Adipocyte (in vitro differentiated cells): ENCODE results near the gene MEPE.
A peak's percentile ranks its signal among the peaks of the same experiment; 100 is the strongest.

ENCODE experiments used
- DNase-seq: peaks from one replicate; pipeline ENCODE4 v3.0.0-alpha.2; 2015; ENCODE audit warnings: low read depth
- H3K27me3 ChIP-seq: replicated peaks from 2 replicates; pipeline ENCODE4 v1.7.0; 2013; ENCODE audit warnings: mild to moderate bottlenecking, low read length, moderate library complexity; ENCODE audit not compliant: control insufficient read depth, insufficient read depth
- H3K36me3 ChIP-seq: 2 replicates; pipeline ENCODE4 v1.7.0; 2013; ENCODE audit warnings: low read length, mild to moderate bottlenecking, moderate library complexity; ENCODE audit not compliant: control insufficient read depth, insufficient read depth, severe bottlenecking
- H3K4me1 ChIP-seq: 2 replicates; pipeline ENCODE4 v1.7.0; 2013; ENCODE audit warnings: mild to moderate bottlenecking, low read length, moderate library complexity; ENCODE audit not compliant: control insufficient read depth, insufficient read depth
- H3K4me3 ChIP-seq: 2 replicates; pipeline ENCODE4 v1.7.0; 2013; ENCODE audit warnings: mild to moderate bottlenecking, low read length, moderate library complexity
- H3K9ac ChIP-seq: 2 replicates; pipeline ENCODE4 v1.7.0; 2013; ENCODE audit warnings: mild to moderate bottlenecking, low read length, moderate library complexity
- H3K9me3 ChIP-seq: 2 replicates; pipeline ENCODE4 v1.7.0; 2013; ENCODE audit warnings: mild to moderate bottlenecking, low read length, moderate library complexity; ENCODE audit not compliant: control insufficient read depth

The MEPE gene

DNA sequence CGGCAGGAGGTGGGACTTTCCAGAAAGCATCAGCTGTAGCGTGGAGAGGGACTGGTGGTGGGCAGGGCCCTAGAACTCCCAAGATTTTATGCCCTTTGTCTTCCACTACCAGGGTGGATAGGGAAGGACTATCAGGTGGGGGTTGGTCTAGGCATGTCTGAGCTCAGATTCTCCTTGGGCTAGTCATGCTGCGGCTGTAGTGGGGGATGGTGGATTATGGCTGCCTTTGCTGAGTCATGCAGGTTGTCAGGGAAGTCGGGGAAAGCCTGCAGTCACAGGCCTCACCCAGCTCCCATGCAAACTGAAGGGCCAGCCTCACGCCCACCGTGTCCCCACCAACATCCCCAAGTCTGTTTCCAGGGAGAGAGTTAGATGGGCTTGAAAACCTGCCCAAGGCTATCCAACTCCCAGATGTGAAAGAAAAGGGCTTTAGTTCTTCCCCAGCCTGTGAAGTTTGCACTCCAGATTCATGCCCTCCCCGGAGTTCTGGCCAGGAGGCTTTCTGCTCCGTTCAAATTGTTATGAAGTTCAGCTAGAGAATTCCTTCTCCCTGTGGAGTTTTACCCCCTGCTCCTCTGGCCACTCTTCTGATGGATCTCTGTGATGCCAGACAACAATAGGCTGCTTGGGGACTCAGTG is 13.4 kb upstream of the MEPE start:
- no peaks in the 10 kb centered on the region for H3K36me3 ChIP-seq
- peak; percentile 27 for DNase-seq
- no peak overlapping the region for H3K4me3 ChIP-seq
- H3K9me3 ChIP-seq: peaks cover 12% of the 10 kb centered on the region
- no peaks in the 10 kb centered on the region for H3K27me3 ChIP-seq
- H3K9ac ChIP-seq: no peak overlapping the region
- H3K4me1 ChIP-seq: no peaks in the 10 kb centered on the region

- Histone ChIP-seq H3K36me3 (no peaks in the 10 kb centered on the region), H3K27me3 (no peaks in the 10 kb centered on the region), H3K4me1 (no peaks in the 10 kb centered on the region), H3K9me3 (no peaks in the 10 kb centered on the region), H3K4me3 (no peak overlapping the region), H3K9ac (no peak overlapping the region)
- DNase-seq: no peak
Measured at GRCh38 chr4:87823200-87823599, 9.6 kb upstream of the MEPE start.

DNA sequence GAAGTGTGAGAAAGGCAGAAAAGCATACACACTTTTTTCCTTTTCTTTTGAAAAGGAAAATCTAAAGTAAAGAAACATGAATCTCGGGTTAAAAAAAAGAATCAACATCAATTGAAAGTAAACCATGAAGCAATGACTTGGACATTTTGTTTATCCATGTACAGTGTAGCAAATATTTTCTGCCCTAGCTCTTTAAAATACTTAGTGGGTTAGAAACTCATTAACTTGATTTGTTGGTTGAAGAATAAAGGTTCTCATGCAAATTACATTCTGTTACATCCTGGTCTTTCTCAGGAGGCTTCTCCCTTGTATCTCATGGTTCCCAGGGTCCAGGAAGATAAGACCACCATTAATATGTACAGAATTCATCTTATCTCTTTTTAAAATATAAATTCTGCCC is 9.0 kb upstream of the MEPE start:
- H3K27me3 ChIP-seq: no peaks in the 10 kb centered on the region
- H3K9me3 ChIP-seq: no peaks in the 10 kb centered on the region
- no peak overlapping the region for H3K9ac ChIP-seq
- H3K4me3 ChIP-seq: no peak overlapping the region
- no peak for DNase-seq
- no peaks in the 10 kb centered on the region for H3K36me3 ChIP-seq
- no peaks in the 10 kb centered on the region for H3K4me1 ChIP-seq

DNA sequence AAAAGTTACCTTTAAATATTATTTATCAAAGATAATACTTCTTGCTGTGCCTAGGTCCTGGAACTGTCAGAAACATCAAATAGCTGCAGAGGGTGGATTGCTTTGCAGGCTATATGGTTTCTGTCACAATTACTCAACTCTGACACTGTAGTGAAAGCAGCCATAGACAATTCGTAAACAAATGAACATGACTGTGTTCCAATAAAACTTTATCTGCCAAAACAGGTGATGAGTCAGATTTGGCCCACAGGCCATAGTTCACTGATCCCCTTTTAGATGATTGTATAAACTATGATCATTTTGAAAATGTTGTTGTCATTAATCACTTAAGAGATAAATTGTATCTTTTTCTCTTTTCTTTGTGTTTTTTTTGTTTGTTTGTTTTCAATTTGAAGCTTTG is 8.4 kb upstream of the MEPE start:
- H3K4me1 ChIP-seq: no peaks in the 10 kb centered on the region
- DNase-seq: no peak
- H3K9me3 ChIP-seq: no peaks in the 10 kb centered on the region
- no peaks in the 10 kb centered on the region for H3K27me3 ChIP-seq
- no peak overlapping the region for H3K9ac ChIP-seq
- no peaks in the 10 kb centered on the region for H3K36me3 ChIP-seq
- H3K4me3 ChIP-seq: no peak overlapping the region

GRCh38 chr4:87834401-87834800 is 1.6 kb downstream of the MEPE start:
- Histone ChIP-seq H3K4me3 (no peak overlapping the region), H3K9me3 (no peaks in the 10 kb centered on the region)

GRCh38 chr4:87835197-87835596 is 2.4 kb downstream of the MEPE start:
- Histone ChIP-seq H3K9me3 (no peaks in the 10 kb centered on the region), H3K9ac (no peak overlapping the region), H3K4me3 (no peak overlapping the region), H3K36me3 (no peaks in the 10 kb centered on the region), H3K27me3 (no peaks in the 10 kb centered on the region), H3K4me1 (peaks cover 19% of the 10 kb centered on the region)
- no peak for DNase-seq

More at GRCh38 chr4:87834401-87834800, 1.6 kb downstream of the MEPE start:
- DNase-seq: no peak
- no peaks in the 10 kb centered on the region for H3K27me3 ChIP-seq
- no peak overlapping the region for H3K9ac ChIP-seq
- H3K36me3 ChIP-seq: no peaks in the 10 kb centered on the region
- H3K4me1 ChIP-seq: peaks cover 19% of the 10 kb centered on the region

DNA sequence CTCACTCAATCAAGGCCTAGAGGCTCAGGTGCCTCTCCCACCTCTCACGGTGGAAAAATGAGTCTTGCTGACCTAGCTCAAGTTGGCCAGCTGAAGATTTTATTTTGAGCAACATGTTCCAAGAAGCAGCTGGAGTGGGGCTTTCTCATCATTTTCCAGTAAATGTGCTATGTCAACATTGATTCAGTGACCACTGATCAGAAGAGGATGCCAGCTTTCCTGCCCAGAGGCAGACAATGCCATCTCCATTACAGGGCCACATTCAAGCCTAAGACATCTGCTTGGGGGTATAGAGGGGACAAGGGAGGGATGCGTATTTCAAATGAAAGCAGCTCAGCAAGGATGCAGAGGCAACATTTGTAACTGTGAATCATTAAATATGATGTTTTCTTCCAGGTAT is 3.0 kb downstream of the MEPE start:
- no peak for DNase-seq
- H3K9ac ChIP-seq: no peak overlapping the region

DNA sequence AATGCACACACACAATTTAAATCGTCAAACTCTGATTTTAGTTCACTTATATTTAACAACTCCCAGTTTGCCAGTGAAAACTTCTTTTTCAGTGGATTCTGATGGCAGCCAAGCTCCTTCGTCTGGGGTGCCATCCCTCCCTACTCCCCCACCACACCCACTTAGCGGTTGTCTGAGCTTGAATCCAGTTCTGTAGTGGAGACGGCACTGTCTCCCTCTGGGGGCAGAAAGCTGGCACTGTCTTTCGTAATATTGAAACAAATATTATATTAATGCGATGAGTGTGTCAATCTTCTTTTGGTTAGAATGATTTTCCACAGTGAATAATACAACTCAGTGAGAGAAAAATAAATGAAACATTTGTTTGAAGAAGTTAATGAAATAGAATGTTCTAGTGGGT is 5.4 kb downstream of the MEPE start:
- no peaks in the 10 kb centered on the region for H3K27me3 ChIP-seq
- peak; percentile 23 for DNase-seq

More for the DNA sequence above, 3.0 kb downstream of the MEPE start:
- H3K27me3 ChIP-seq: no peaks in the 10 kb centered on the region
- H3K36me3 ChIP-seq: no peaks in the 10 kb centered on the region
- H3K9me3 ChIP-seq: no peaks in the 10 kb centered on the region
- H3K4me3 ChIP-seq: no peak overlapping the region
- H3K4me1 ChIP-seq: peaks cover 19% of the 10 kb centered on the region

DNA sequence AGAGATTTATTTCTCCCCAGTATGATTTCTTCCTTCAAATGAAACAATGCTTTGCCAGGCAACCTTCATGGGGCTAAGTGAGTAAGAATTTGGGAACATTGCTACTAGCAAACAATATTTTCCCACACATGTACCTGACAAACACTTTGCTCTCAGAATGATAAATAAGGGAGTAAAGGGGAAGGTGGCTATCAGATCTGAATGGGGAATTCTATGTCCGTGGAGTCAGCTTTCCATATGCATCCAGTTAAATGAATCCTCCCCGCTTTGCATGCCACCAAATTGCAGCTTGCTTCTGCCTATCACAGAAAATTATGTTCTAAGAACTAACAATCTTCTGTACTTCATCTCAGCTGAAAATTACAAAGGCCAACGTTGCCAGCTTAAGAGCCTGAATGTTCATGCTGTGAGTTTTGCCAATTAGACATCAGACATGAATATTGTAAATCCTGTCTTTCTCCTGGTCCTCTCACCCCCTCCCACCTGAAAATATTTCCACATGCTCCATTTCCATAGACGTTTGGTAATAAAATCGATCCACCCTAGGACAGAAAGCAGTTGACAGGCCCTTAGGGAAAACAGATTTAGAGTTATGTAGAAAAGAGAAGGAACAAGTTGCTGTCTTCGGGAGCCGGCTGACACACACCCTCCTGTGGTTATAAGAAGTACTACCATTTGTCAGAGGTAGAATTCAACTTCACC is 6.3 kb downstream of the MEPE start:
- H3K9ac ChIP-seq: no peak overlapping the region
- DNase-seq: peak; percentile 72
- peaks cover 28% of the 10 kb centered on the region for H3K4me1 ChIP-seq
- no peaks in the 10 kb centered on the region for H3K9me3 ChIP-seq
- no peaks in the 10 kb centered on the region for H3K36me3 ChIP-seq
- no peaks in the 10 kb centered on the region for H3K27me3 ChIP-seq
- H3K4me3 ChIP-seq: no peak overlapping the region

More for the DNA sequence above, 5.4 kb downstream of the MEPE start:
- Histone ChIP-seq H3K9me3 (no peaks in the 10 kb centered on the region), H3K4me3 (no peak overlapping the region), H3K36me3 (no peaks in the 10 kb centered on the region), H3K4me1 (peaks cover 21% of the 10 kb centered on the region), H3K9ac (no peak overlapping the region)

GRCh38 chr4:87839592-87839946 is 6.8 kb downstream of the MEPE start:
- Histone ChIP-seq H3K4me3 (no peak overlapping the region), H3K9me3 (no peaks in the 10 kb centered on the region), H3K36me3 (no peaks in the 10 kb centered on the region), H3K9ac (no peak overlapping the region), H3K4me1 (peaks cover 33% of the 10 kb centered on the region), H3K27me3 (no peaks in the 10 kb centered on the region)
- no peak for DNase-seq

GRCh38 chr4:87840149-87840548 is 7.4 kb downstream of the MEPE start:
- Histone ChIP-seq H3K9ac (no peak overlapping the region), H3K9me3 (no peaks in the 10 kb centered on the region), H3K27me3 (no peaks in the 10 kb centered on the region), H3K4me3 (no peak overlapping the region), H3K36me3 (no peaks in the 10 kb centered on the region), H3K4me1 (peaks cover 29% of the 10 kb centered on the region)
- DNase-seq: no peak
